ENCODE measurements around the gene QKI.

DNA sequence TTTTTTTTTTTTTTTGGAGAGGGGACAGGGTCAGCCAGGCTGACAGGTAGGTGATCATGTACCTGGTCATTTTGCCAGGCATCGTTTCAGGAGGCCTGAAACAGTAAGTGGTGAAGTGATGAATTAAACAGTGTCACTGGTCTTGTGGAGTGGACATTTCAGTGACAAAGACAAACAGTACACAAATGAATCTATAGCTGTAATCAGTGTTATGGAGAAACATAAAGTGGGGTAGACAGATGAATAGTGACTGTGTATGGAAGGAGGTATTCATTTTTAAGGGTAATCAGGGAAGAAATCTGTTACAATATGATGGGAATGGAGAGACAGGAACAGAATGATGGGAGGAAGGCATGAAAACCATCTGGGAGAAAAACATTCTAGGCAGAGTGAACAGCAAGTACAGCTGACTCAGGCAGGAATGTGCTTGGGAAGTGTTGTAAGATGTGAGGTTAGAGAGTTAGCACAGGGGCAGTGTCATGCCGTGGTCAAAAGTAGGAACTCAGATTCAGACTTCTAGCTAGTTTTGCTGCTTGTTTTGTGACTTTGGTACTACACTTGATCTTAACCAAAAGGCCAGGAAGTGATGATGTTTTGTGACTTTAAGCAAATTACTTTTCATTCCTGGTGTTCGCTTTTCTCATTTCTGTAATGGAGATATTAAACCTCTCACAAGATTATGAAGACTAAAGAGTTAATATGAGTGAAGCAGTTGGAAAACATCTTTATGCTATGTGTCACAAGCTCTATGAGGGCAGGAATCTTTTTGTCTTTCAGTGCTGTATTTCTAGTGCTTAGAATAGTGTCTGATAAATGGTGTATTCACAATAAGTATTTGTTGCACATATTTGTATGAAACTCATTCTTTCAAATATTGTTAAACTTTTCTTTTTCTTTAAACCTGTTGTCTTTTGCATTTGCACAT is 43.4 kb downstream of the QKI start:
- TF ChIP-seq, protein P1, sequence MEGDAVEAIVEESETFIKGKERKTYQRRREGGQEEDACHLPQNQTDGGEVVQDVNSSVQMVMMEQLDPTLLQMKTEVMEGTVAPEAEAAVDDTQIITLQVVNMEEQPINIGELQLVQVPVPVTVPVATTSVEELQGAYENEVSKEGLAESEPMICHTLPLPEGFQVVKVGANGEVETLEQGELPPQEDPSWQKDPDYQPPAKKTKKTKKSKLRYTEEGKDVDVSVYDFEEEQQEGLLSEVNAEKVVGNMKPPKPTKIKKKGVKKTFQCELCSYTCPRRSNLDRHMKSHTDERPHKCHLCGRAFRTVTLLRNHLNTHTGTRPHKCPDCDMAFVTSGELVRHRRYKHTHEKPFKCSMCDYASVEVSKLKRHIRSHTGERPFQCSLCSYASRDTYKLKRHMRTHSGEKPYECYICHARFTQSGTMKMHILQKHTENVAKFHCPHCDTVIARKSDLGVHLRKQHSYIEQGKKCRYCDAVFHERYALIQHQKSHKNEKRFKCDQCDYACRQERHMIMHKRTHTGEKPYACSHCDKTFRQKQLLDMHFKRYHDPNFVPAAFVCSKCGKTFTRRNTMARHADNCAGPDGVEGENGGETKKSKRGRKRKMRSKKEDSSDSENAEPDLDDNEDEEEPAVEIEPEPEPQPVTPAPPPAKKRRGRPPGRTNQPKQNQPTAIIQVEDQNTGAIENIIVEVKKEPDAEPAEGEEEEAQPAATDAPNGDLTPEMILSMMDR (IDR thresholded peaks at IDR 0.05 in 4 of 5, conservative IDR thresholded peaks at IDR 0.05 in 1 of 5): no peak
- TF ChIP-seq POLR2A (IDR thresholded peaks at IDR 0.05): no peak

Data from gastrocnemius medialis (tissue), 4 donors.